WTC11 (cell line): Measurements from ENCODE around the gene MTMR3. TPM values are rescaled to one million over a fixed set of nuclear protein-coding genes. Genes with fewer than 3 reads are reported as not detected.

ENCODE experiments used
- ATAC-seq: fragments of 200-7000 bp; cut with Tn5 transposase; 2 replicates; pipeline ENCODE4 v1.10.0; 2021; ENCODE audit warnings: mild to moderate bottlenecking, moderate library complexity
- CTCF ChIA-PET: fragments of 300-600 bp; sonication (Branson Sonifier 250); formaldehyde crosslinking; loops from one replicate; lab custom pipeline; 2021; ENCODE audit warnings: antibody characterized with exemption; lab: Charles Lee
- POLR2A ChIA-PET: fragments of 350-600 bp; sonication (Branson Sonifier 250); formaldehyde crosslinking; loops from one replicate; lab custom pipeline; 2021; ENCODE audit warnings: antibody characterized with exemption; lab: Charles Lee
- DNase-seq: peaks from one replicate; pipeline ENCODE4 v3.0.0; 2021; ENCODE audit warnings: low spot score
- H3K27ac Mint-ChIP-seq: 2 replicates; pipeline ENCODE4 v1.8.0; 2021; ENCODE audit warnings: mixed read lengths
- H3K27me3 Mint-ChIP-seq: 2 replicates; pipeline ENCODE4 v1.8.0; 2021; ENCODE audit warnings: low read depth, mild to moderate bottlenecking, moderate library complexity, mixed read lengths
- H3K36me3 Mint-ChIP-seq: 2 replicates; pipeline ENCODE4 v1.8.0; 2021; ENCODE audit warnings: mixed read lengths
- H3K4me1 Mint-ChIP-seq: 2 replicates; pipeline ENCODE4 v1.8.0; 2022; ENCODE audit warnings: mixed read lengths
- H3K4me3 Mint-ChIP-seq: 2 replicates; pipeline ENCODE4 v1.8.0; 2021; ENCODE audit warnings: mild to moderate bottlenecking, moderate library complexity, mixed read lengths
- H3K9me3 Mint-ChIP-seq: 2 replicates; pipeline ENCODE4 v1.8.0; 2021; ENCODE audit warnings: mixed read lengths
- ATF1 ChIP-seq: sonication (generic); formaldehyde crosslinking; IDR thresholded peaks from 2 replicates; pipeline ENCODE4 v1.8.1; 2023; ENCODE audit warnings: mild to moderate bottlenecking, moderate library complexity, missing genetic modification reagents
- CREM ChIP-seq: sonication (generic); formaldehyde crosslinking; IDR thresholded peaks from 2 replicates; pipeline ENCODE4 v1.8.1; 2022; ENCODE audit warnings: mild to moderate bottlenecking, missing genetic modification reagents, moderate library complexity
- FOXK1 ChIP-seq: sonication (generic); formaldehyde crosslinking; IDR thresholded peaks from 2 replicates; pipeline ENCODE4 v1.8.0; 2022; ENCODE audit warnings: mild to moderate bottlenecking, moderate library complexity, missing genetic modification reagents
- GTF2I ChIP-seq: fragments of 250-450 bp; sonication (Bioruptor Pico); conservative IDR thresholded peaks from 2 replicates; pipeline ENCODE4 v1.4.0; 2021; ENCODE audit warnings: mild to moderate bottlenecking
- HMGA2 ChIP-seq: fragments of 250-450 bp; sonication (Bioruptor Pico); IDR thresholded peaks from 2 replicates; pipeline ENCODE4 v1.4.0; 2021; ENCODE audit warnings: mild to moderate bottlenecking, moderate library complexity
- JAZF1 ChIP-seq: fragments of 250-450 bp; sonication (Bioruptor Pico); IDR thresholded peaks from 2 replicates; pipeline ENCODE4 v1.9.0; 2021; ENCODE audit warnings: moderate library complexity, mild to moderate bottlenecking, inconsistent platforms
- JUN ChIP-seq: sonication (generic); formaldehyde crosslinking; IDR thresholded peaks from 2 replicates; pipeline ENCODE4 v1.8.0; 2023; ENCODE audit warnings: mild to moderate bottlenecking, missing genetic modification reagents
- MXD4 ChIP-seq: fragments of 250-450 bp; sonication (Bioruptor Pico); IDR thresholded peaks from 2 replicates; pipeline ENCODE4 v1.8.0; 2021; ENCODE audit warnings: mild to moderate bottlenecking, moderate library complexity, borderline replicate concordance
- MYBL2 ChIP-seq: sonication (generic); formaldehyde crosslinking; IDR thresholded peaks from 2 replicates; pipeline ENCODE4 v1.8.1; 2023; ENCODE audit warnings: mild to moderate bottlenecking, moderate library complexity, missing genetic modification reagents
- NR2C2 ChIP-seq: sonication (generic); formaldehyde crosslinking; IDR thresholded peaks from 2 replicates; pipeline ENCODE4 v1.8.0; 2022; ENCODE audit warnings: mild to moderate bottlenecking, missing genetic modification reagents
- NR3C1 ChIP-seq: sonication (generic); formaldehyde crosslinking; conservative IDR thresholded peaks from 2 replicates; pipeline ENCODE4 v1.8.1; 2023; ENCODE audit warnings: low read depth, mild to moderate bottlenecking, missing genetic modification reagents
- SMAD4 ChIP-seq: sonication (generic); formaldehyde crosslinking; IDR thresholded peaks from 2 replicates; pipeline ENCODE4 v1.8.0; 2022; ENCODE audit warnings: mild to moderate bottlenecking, missing genetic modification reagents
- TEAD1 ChIP-seq: sonication (generic); formaldehyde crosslinking; IDR thresholded peaks from 2 replicates; pipeline ENCODE4 v1.8.0; 2022; ENCODE audit warnings: mild to moderate bottlenecking, missing genetic modification reagents
- TP53 ChIP-seq: sonication (generic); formaldehyde crosslinking; IDR thresholded peaks from 2 replicates; pipeline ENCODE4 v1.8.1; 2023; ENCODE audit warnings: mild to moderate bottlenecking, missing genetic modification reagents
- ZNF232 ChIP-seq: sonication (generic); formaldehyde crosslinking; IDR thresholded peaks from 2 replicates; pipeline ENCODE4 v1.8.0; 2022; ENCODE audit warnings: mild to moderate bottlenecking, missing genetic modification reagents
- ZNF396 ChIP-seq: fragments of 250-450 bp; sonication (Bioruptor Pico); IDR thresholded peaks from 2 replicates; pipeline ENCODE4 v1.8.0; 2021; ENCODE audit warnings: mild to moderate bottlenecking, moderate library complexity, borderline replicate concordance
- total RNA-seq: library from RNA; stranded (reverse); gene quantifications from 3 replicates; pipeline ENCODE4 v1.2.3, GENCODE V29; 2021
- TF ChIP-seq, protein P1 (sequence below): sonication (generic); formaldehyde crosslinking; IDR thresholded peaks from 2 replicates; pipeline ENCODE4 v1.8.1; 2023; ENCODE audit warnings: mild to moderate bottlenecking, missing genetic modification reagents
- TF ChIP-seq, protein P2 (sequence below): sonication (generic); formaldehyde crosslinking; IDR thresholded peaks from 2 replicates; pipeline ENCODE4 v1.8.0; 2022; ENCODE audit warnings: mild to moderate bottlenecking, missing genetic modification reagents
- TF ChIP-seq, protein P3 (sequence below): sonication (generic); formaldehyde crosslinking; IDR thresholded peaks from 2 replicates; pipeline ENCODE4 v1.8.1; 2022; ENCODE audit warnings: mild to moderate bottlenecking, moderate library complexity, missing genetic modification reagents
- TF ChIP-seq, protein P4 (sequence below): sonication (generic); formaldehyde crosslinking; IDR thresholded peaks from 2 replicates; pipeline ENCODE4 v1.8.0; 2022; ENCODE audit warnings: mild to moderate bottlenecking, missing genetic modification reagents
- TF ChIP-seq, protein P5 (sequence below): sonication (generic); formaldehyde crosslinking; IDR thresholded peaks from 2 replicates; pipeline ENCODE4 v1.8.1; 2023; ENCODE audit warnings: mild to moderate bottlenecking, moderate library complexity, missing genetic modification reagents
- TF ChIP-seq, protein P6 (sequence below): sonication (generic); formaldehyde crosslinking; IDR thresholded peaks from 2 replicates; pipeline ENCODE4 v1.8.1; 2023; ENCODE audit warnings: mild to moderate bottlenecking, missing genetic modification reagents, moderate library complexity
- TF ChIP-seq, protein P7 (sequence below): sonication (generic); formaldehyde crosslinking; IDR thresholded peaks from 2 replicates; pipeline ENCODE4 v1.8.0; 2023; ENCODE audit warnings: mild to moderate bottlenecking, missing genetic modification reagents
- TF ChIP-seq, protein P8 (sequence below): fragments of 250-450 bp; sonication (Bioruptor Pico); IDR thresholded peaks from 2 replicates; pipeline ENCODE4 v1.8.0; 2021; ENCODE audit warnings: mild to moderate bottlenecking

The MTMR3 gene
- total RNA-seq, 1 experiment from 2014 or later, result 19.2 TPM

DNA sequence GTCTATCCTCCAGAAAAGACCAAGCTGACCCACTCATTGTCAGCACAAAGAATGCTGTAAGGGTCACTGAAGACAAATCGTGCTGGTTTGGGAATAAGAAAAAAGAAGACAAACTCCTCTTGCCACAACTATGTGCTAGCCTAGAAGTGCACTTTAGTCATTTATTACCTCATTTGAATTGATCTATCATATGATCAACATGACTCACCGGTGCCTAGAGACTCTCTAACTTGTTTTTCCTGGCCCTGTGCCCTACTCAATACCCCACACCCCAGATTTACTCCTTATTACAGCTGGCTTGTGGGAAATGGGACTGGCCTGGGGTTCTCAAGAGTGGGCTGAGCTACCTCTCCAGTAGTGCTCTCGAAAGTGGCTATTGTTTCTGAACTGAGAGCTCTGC is 161.4 kb downstream of the MTMR3 start (continued):
- no peak for TF ChIP-seq ZNF396 (CRISPR knock-in tag)

DNA sequence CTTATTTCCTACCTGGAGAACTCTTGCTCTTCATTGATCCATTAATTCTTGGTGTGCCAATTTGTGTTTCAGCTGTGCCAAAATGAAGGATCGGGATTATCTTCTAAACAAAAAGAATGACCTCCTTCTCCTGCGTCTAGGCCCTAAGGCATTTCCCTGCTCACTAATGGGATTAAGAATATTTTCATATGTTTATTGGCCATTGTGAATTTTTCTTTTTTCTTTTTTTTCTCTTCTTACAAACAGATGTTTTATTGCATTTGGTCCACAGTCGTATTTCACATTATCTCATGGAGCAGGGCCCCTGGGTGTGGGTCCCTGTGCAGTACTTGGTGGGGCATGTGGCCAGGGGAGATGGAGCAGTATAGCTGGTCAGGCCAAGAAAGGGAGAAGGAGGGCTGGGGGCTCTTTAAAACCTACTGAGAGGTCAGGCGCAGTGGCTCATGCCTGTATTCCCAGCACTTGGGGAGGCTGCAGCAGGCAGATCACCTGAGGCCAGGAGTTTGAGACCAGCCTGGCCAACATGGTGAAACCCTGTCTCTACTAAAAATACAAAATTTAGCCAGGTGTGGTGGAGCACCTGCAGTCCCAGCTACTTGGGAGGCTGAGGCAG is 162.0 kb downstream of the MTMR3 start:
- no peaks in the 10 kb centered on the region for H3K36me3 Mint-ChIP-seq
- ChIA-PET POLR2A (no interaction called here), CTCF (interaction anchor here (1.0 kb wide), 1 partner anchor 40 kb away, joined by 3 read pairs; no protein-coding TSS in a partner anchor)
- ATAC-seq, result no peak
- TF ChIP-seq HMGA2, result no peak
- no peak for TF ChIP-seq JAZF1 (CRISPR knock-in tag)
- TF ChIP-seq ATF1 (CRISPR knock-in tag), result no peak
- TF ChIP-seq, protein P1, sequence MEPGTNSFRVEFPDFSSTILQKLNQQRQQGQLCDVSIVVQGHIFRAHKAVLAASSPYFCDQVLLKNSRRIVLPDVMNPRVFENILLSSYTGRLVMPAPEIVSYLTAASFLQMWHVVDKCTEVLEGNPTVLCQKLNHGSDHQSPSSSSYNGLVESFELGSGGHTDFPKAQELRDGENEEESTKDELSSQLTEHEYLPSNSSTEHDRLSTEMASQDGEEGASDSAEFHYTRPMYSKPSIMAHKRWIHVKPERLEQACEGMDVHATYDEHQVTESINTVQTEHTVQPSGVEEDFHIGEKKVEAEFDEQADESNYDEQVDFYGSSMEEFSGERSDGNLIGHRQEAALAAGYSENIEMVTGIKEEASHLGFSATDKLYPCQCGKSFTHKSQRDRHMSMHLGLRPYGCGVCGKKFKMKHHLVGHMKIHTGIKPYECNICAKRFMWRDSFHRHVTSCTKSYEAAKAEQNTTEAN (CRISPR knock-in tag), result no peak
- no peak for TF ChIP-seq SMAD4 (CRISPR knock-in tag)
- TF ChIP-seq, protein P2, sequence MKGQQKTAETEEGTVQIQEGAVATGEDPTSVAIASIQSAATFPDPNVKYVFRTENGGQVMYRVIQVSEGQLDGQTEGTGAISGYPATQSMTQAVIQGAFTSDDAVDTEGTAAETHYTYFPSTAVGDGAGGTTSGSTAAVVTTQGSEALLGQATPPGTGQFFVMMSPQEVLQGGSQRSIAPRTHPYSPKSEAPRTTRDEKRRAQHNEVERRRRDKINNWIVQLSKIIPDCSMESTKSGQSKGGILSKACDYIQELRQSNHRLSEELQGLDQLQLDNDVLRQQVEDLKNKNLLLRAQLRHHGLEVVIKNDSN (CRISPR knock-in tag), result no peak
- H3K4me3 Mint-ChIP-seq, result no peak overlapping the region
- no peak for DNase-seq
- H3K4me1 Mint-ChIP-seq, result no peaks in the 10 kb centered on the region
- no peak overlapping the region for H3K27ac Mint-ChIP-seq
- H3K9me3 Mint-ChIP-seq, result no peaks in the 10 kb centered on the region
- no peaks in the 10 kb centered on the region for H3K27me3 Mint-ChIP-seq

DNA sequence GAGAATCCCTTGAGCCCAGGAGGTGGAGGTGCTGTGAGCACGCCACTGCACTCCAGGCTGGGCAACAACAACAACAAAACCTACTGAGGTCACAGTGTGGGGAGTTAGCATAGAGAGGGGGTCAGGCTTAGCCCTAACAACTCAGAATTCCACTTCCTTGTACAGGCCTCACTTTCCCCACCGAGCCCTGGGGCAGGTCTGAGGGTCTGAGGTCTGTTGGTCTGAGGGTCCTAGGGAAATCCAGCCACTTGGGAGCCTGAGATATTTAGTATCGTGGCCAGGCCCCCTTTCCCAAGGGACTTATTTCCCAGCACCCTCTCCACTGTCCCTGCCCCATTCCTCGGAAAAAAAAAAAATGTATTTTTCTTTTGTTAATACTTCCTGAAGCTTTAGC is 162.5 kb downstream of the MTMR3 start:
- DNase-seq (no peak), ATAC-seq (no peak)
- TF ChIP-seq JUN (no peak), NR2C2 (CRISPR knock-in tag) (no peak), MXD4 (CRISPR knock-in tag) (no peak), TP53 (no peak), ZNF232 (CRISPR knock-in tag) (no peak), NR3C1 (CRISPR knock-in tag) (no peak), MYBL2 (CRISPR knock-in tag) (no peak), TEAD1 (CRISPR knock-in tag) (no peak), GTF2I (CRISPR knock-in tag) (no peak), CREM (CRISPR knock-in tag) (no peak), FOXK1 (no peak), HMGA2 (no peak)
- TF ChIP-seq, protein P3, sequence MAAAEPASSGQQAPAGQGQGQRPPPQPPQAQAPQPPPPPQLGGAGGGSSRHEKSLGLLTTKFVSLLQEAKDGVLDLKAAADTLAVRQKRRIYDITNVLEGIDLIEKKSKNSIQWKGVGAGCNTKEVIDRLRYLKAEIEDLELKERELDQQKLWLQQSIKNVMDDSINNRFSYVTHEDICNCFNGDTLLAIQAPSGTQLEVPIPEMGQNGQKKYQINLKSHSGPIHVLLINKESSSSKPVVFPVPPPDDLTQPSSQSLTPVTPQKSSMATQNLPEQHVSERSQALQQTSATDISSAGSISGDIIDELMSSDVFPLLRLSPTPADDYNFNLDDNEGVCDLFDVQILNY (CRISPR knock-in tag), result no peak
- TF ChIP-seq, protein P4, sequence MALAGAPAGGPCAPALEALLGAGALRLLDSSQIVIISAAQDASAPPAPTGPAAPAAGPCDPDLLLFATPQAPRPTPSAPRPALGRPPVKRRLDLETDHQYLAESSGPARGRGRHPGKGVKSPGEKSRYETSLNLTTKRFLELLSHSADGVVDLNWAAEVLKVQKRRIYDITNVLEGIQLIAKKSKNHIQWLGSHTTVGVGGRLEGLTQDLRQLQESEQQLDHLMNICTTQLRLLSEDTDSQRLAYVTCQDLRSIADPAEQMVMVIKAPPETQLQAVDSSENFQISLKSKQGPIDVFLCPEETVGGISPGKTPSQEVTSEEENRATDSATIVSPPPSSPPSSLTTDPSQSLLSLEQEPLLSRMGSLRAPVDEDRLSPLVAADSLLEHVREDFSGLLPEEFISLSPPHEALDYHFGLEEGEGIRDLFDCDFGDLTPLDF (CRISPR knock-in tag), result no peak
- TF ChIP-seq, protein P5, sequence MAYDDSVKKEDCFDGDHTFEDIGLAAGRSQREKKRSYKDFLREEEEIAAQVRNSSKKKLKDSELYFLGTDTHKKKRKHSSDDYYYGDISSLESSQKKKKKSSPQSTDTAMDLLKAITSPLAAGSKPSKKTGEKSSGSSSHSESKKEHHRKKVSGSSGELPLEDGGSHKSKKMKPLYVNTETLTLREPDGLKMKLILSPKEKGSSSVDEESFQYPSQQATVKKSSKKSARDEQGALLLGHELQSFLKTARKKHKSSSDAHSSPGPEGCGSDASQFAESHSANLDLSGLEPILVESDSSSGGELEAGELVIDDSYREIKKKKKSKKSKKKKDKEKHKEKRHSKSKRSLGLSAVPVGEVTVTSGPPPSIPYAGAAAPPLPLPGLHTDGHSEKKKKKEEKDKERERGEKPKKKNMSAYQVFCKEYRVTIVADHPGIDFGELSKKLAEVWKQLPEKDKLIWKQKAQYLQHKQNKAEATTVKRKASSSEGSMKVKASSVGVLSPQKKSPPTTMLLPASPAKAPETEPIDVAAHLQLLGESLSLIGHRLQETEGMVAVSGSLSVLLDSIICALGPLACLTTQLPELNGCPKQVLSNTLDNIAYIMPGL (CRISPR knock-in tag), result no peak
- TF ChIP-seq, protein P6, sequence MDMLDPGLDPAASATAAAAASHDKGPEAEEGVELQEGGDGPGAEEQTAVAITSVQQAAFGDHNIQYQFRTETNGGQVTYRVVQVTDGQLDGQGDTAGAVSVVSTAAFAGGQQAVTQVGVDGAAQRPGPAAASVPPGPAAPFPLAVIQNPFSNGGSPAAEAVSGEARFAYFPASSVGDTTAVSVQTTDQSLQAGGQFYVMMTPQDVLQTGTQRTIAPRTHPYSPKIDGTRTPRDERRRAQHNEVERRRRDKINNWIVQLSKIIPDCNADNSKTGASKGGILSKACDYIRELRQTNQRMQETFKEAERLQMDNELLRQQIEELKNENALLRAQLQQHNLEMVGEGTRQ, result no peak
- TF ChIP-seq, protein P7, sequence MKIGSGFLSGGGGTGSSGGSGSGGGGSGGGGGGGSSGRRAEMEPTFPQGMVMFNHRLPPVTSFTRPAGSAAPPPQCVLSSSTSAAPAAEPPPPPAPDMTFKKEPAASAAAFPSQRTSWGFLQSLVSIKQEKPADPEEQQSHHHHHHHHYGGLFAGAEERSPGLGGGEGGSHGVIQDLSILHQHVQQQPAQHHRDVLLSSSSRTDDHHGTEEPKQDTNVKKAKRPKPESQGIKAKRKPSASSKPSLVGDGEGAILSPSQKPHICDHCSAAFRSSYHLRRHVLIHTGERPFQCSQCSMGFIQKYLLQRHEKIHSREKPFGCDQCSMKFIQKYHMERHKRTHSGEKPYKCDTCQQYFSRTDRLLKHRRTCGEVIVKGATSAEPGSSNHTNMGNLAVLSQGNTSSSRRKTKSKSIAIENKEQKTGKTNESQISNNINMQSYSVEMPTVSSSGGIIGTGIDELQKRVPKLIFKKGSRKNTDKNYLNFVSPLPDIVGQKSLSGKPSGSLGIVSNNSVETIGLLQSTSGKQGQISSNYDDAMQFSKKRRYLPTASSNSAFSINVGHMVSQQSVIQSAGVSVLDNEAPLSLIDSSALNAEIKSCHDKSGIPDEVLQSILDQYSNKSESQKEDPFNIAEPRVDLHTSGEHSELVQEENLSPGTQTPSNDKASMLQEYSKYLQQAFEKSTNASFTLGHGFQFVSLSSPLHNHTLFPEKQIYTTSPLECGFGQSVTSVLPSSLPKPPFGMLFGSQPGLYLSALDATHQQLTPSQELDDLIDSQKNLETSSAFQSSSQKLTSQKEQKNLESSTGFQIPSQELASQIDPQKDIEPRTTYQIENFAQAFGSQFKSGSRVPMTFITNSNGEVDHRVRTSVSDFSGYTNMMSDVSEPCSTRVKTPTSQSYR (CRISPR knock-in tag), result no peak
- TF ChIP-seq, protein P8, sequence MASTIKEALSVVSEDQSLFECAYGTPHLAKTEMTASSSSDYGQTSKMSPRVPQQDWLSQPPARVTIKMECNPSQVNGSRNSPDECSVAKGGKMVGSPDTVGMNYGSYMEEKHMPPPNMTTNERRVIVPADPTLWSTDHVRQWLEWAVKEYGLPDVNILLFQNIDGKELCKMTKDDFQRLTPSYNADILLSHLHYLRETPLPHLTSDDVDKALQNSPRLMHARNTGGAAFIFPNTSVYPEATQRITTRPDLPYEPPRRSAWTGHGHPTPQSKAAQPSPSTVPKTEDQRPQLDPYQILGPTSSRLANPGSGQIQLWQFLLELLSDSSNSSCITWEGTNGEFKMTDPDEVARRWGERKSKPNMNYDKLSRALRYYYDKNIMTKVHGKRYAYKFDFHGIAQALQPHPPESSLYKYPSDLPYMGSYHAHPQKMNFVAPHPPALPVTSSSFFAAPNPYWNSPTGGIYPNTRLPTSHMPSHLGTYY (CRISPR knock-in tag), result no peak
- CTCF ChIA-PET, result no interaction called here
- Mint-ChIP-seq H3K4me3 (no peak overlapping the region), H3K27ac (no peak overlapping the region), H3K9me3 (peaks cover 3% of the 10 kb centered on the region; the same call in 1 of the 2 replicates), H3K36me3 (peaks cover 2% of the 10 kb centered on the region; the same call in 1 of the 2 replicates), H3K27me3 (no peaks in the 10 kb centered on the region), H3K4me1 (no peaks in the 10 kb centered on the region)
- POLR2A ChIA-PET, result no interaction called here
